ENCODE results near the gene ARSD. TPM values are rescaled to one million over a fixed set of nuclear protein-coding genes. Genes with fewer than 3 reads are reported as not detected.
A peak's percentile ranks its signal among the peaks of the same experiment; 100 is the strongest.
"Not testable (repeated sequence)": the region's sequence is repeated elsewhere in the genome, so short reads cannot be mapped to it uniquely, and the experiment has no call there.

ARSD gene
- total RNA-seq, 2 experiments from 2014 or later, result 0.44 to 1.2 TPM

- Histone ChIP-seq H3K4me3 (ENCODE audit: low read length) (no peak overlapping the region), H3K27ac (ENCODE audit: low read depth in 1 of 2, low read length in 2 of 2) (no peak overlapping the region), H3K27me3 (ENCODE audit: control insufficient read depth in 1 of 2, insufficient read depth in 2 of 2, low read length in 2 of 2) (peaks cover 0 to 2% of the 10 kb centered on the region in 2 experiments), H3K36me3 (ENCODE audit: insufficient read depth, low read length) (no peaks in the 10 kb centered on the region), H3K9me3 (ENCODE audit: control insufficient read depth in 1 of 2, insufficient read depth in 1 of 2, low read length in 2 of 2) (peaks cover 0 to 11% of the 10 kb centered on the region in 2 experiments), H3K4me1 (ENCODE audit: insufficient read depth, low read length) (no peaks in the 10 kb centered on the region)
- DNase-seq, result no peak
- Mint-ChIP-seq H3K27ac (no peak overlapping the region), H3K27me3 (peaks cover 4% of the 10 kb centered on the region), H3K9me3 (no peaks in the 10 kb centered on the region), H3K4me1 (ENCODE audit: low read depth) (peaks cover 5% of the 10 kb centered on the region), H3K36me3 (ENCODE audit: low read depth) (no peaks in the 10 kb centered on the region), H3K4me3 (no peak overlapping the region)
- CTCF ChIA-PET, result no interaction called here
- intact Hi-C loops (cut with DNase I, micrococcal nuclease), result no loop called here
- POLR2A ChIA-PET, result no interaction called here
- TF ChIP-seq, protein P1, sequence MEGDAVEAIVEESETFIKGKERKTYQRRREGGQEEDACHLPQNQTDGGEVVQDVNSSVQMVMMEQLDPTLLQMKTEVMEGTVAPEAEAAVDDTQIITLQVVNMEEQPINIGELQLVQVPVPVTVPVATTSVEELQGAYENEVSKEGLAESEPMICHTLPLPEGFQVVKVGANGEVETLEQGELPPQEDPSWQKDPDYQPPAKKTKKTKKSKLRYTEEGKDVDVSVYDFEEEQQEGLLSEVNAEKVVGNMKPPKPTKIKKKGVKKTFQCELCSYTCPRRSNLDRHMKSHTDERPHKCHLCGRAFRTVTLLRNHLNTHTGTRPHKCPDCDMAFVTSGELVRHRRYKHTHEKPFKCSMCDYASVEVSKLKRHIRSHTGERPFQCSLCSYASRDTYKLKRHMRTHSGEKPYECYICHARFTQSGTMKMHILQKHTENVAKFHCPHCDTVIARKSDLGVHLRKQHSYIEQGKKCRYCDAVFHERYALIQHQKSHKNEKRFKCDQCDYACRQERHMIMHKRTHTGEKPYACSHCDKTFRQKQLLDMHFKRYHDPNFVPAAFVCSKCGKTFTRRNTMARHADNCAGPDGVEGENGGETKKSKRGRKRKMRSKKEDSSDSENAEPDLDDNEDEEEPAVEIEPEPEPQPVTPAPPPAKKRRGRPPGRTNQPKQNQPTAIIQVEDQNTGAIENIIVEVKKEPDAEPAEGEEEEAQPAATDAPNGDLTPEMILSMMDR (IDR thresholded peaks at IDR 0.05), result no peak
- ATAC-seq (ENCODE audit: poor library complexity), result no peak
These were observed 26.3 kb downstream of the ARSD start for GRCh38 chrX:2902841-2903240.

DNA sequence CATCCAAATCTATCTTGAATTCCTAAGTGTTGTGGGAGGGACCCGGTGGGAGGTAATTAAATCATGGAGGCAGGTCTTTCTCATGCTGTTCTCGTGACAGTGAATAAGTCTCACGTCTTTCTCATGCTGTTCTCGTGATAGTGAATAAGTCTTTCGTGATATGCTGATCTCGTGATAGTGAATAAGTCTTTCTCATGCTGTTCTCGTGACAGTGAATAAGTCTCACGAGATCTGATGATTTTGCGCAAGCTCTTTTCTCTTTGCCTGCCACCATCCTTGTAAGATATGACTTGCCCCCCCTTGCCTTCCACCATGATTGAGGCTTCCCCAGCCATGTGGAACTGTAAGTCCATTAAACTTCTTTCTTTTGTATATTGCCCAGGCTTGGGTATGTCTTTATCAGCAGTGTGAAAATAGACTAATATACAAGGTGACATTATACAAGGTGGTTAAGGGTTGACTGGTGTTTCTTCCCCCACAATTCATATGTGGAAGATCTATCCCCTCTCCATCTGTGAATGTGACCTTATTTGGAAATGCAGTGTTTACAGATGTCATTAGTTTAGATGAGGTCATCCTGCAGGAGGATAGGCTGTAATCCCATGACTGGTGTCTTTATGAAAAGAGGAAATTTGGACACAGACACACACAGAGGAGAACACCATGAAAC is 27.6 kb downstream of the ARSD start:
- CTCF ChIA-PET, result no interaction called here
- no peak overlapping the region for H3K4me3 Mint-ChIP-seq
- H3K9me3 Mint-ChIP-seq, result no peaks in the 10 kb centered on the region
- no peaks in the 10 kb centered on the region for H3K4me1 ChIP-seq (ENCODE audit: insufficient read depth, low read length)
- intact Hi-C loops (cut with DNase I, micrococcal nuclease), result no loop called here
- DNase-seq, result no peak
- H3K27me3 Mint-ChIP-seq, result peaks cover 4% of the 10 kb centered on the region
- H3K36me3 Mint-ChIP-seq (ENCODE audit: low read depth), result no peaks in the 10 kb centered on the region
- POLR2A ChIA-PET, result no interaction called here
- H3K9me3 ChIP-seq (ENCODE audit: control insufficient read depth in 1 of 2, insufficient read depth in 1 of 2, low read length in 2 of 2), result peaks cover 0 to 11% of the 10 kb centered on the region in 2 experiments
- H3K27ac Mint-ChIP-seq, result no peak overlapping the region
- TF ChIP-seq, protein P1 (IDR thresholded peaks at IDR 0.05), result no peak
- no peak for ATAC-seq (ENCODE audit: poor library complexity)
- H3K4me1 Mint-ChIP-seq (ENCODE audit: low read depth), result peaks cover 5% of the 10 kb centered on the region
- H3K27me3 ChIP-seq (ENCODE audit: control insufficient read depth in 1 of 2, insufficient read depth in 2 of 2, low read length in 2 of 2), result peaks cover 0 to 2% of the 10 kb centered on the region in 2 experiments
- H3K36me3 ChIP-seq (ENCODE audit: insufficient read depth, low read length), result no peaks in the 10 kb centered on the region
- H3K4me3 ChIP-seq (ENCODE audit: low read length), result no peak overlapping the region
- H3K27ac ChIP-seq (ENCODE audit: low read depth in 1 of 2, low read length in 2 of 2), result no peak overlapping the region

GRCh38 chrX:2898846-2899512 is 30.2 kb downstream of the ARSD start:
- H3K27me3 Mint-ChIP-seq, result peaks cover 4% of the 10 kb centered on the region
- H3K36me3 Mint-ChIP-seq (ENCODE audit: low read depth), result no peaks in the 10 kb centered on the region
- ChIA-PET POLR2A (no interaction called here), CTCF (no interaction called here)
- Histone ChIP-seq H3K36me3 (ENCODE audit: insufficient read depth, low read length) (no peaks in the 10 kb centered on the region), H3K27ac (ENCODE audit: low read depth in 1 of 2, low read length in 2 of 2) (no peak overlapping the region), H3K9me3 (ENCODE audit: control insufficient read depth in 1 of 2, insufficient read depth in 1 of 2, low read length in 2 of 2) (peaks cover 0 to 10% of the 10 kb centered on the region in 2 experiments), H3K4me3 (ENCODE audit: low read length) (no peak overlapping the region), H3K4me1 (ENCODE audit: insufficient read depth, low read length) (no peaks in the 10 kb centered on the region), H3K27me3 (ENCODE audit: control insufficient read depth in 1 of 2, insufficient read depth in 2 of 2, low read length in 2 of 2) (peaks cover 0 to under 1% of the 10 kb centered on the region in 2 experiments)
- intact Hi-C loops (cut with DNase I, micrococcal nuclease), result no loop called here
- TF ChIP-seq, protein P1 (IDR thresholded peaks at IDR 0.05), result no peak
- H3K4me3 Mint-ChIP-seq, result no peak overlapping the region
- H3K9me3 Mint-ChIP-seq, result no peaks in the 10 kb centered on the region
- H3K4me1 Mint-ChIP-seq (ENCODE audit: low read depth), result peaks cover 5% of the 10 kb centered on the region
- ATAC-seq (ENCODE audit: poor library complexity), result no peak
- no peak overlapping the region for H3K27ac Mint-ChIP-seq
- no peak for DNase-seq

- POLR2A ChIA-PET; H3K36me3 Mint-ChIP-seq (ENCODE audit: low read depth); H3K4me3 ChIP-seq (ENCODE audit: low read length): not testable (repeated sequence)
These were observed 31.2 kb downstream of the ARSD start for GRCh38 chrX:2897690-2898623.

More at GRCh38 chrX:2897690-2898623, 31.2 kb downstream of the ARSD start:
- CTCF ChIA-PET; H3K36me3 ChIP-seq (ENCODE audit: insufficient read depth, low read length); H3K4me3 Mint-ChIP-seq; H3K27me3 ChIP-seq (ENCODE audit: control insufficient read depth in 1 of 2, insufficient read depth in 2 of 2, low read length in 2 of 2); ATAC-seq (ENCODE audit: poor library complexity); H3K4me1 Mint-ChIP-seq (ENCODE audit: low read depth); H3K4me1 ChIP-seq (ENCODE audit: insufficient read depth, low read length); H3K27me3 Mint-ChIP-seq; H3K27ac ChIP-seq (ENCODE audit: low read depth in 1 of 2, low read length in 2 of 2); H3K9me3 Mint-ChIP-seq; intact Hi-C loops (cut with DNase I, micrococcal nuclease); H3K9me3 ChIP-seq (ENCODE audit: control insufficient read depth in 1 of 2, insufficient read depth in 1 of 2, low read length in 2 of 2); H3K27ac Mint-ChIP-seq: not testable (repeated sequence)
- peak in 2 of 14 experiments; percentile 1 to 45 for DNase-seq

All from CD4-positive, alpha-beta T cell (primary cell).